ENCODE data around the gene TOMM34. TPM values are rescaled to one million over a fixed set of nuclear protein-coding genes. Genes with fewer than 3 reads are reported as not detected.

TOMM34 gene
- total and polyA plus RNA-seq, 4 donors: 4.4 to 12.1 (median 7.8) TPM

GRCh38 chr20:44896583-44896982 lies 63.6 kb downstream of the TOMM34 start:
- Histone ChIP-seq H3K27ac (ENCODE audit: low read depth in 1 of 2, low read length in 2 of 2) (peak overlapping the region; percentile 29 to 61), H3K4me3 (ENCODE audit: low read depth in 1 of 3, low read length in 3 of 3) (no peak overlapping the region), H3K27me3 (ENCODE audit: control insufficient read depth in 4 of 4, insufficient read depth in 4 of 4, low read length in 3 of 4) (no peaks in the 10 kb centered on the region), H3K9ac (ENCODE audit: low read depth in 1 of 2, low read length in 2 of 2) (no peak overlapping the region), H3K36me3 (ENCODE audit: control insufficient read depth in 4 of 4, insufficient read depth in 3 of 4, low read depth in 1 of 4, low read length in 3 of 4) (peaks cover 1 to 4% (median 2%) of the 10 kb centered on the region in 4 donors), H3K4me1 (ENCODE audit: control insufficient read depth in 4 of 4, insufficient read depth in 4 of 4, low read length in 3 of 4) (peaks cover 5 to 20% (median 9%) of the 10 kb centered on the region in 4 donors), H3K9me3 (ENCODE audit: control insufficient read depth in 4 of 4, low read length in 3 of 4) (no peaks in the 10 kb centered on the region)
- no peak for DNase-seq (ENCODE audit: low spot score)
- TF ChIP-seq SP1 (IDR thresholded peaks at IDR 0.05) (peak; percentile 13), MAX (IDR thresholded peaks at IDR 0.05) (no peak)
- WGBS: 71% methylated on average over 1 of the region's 1 CpG

DNA sequence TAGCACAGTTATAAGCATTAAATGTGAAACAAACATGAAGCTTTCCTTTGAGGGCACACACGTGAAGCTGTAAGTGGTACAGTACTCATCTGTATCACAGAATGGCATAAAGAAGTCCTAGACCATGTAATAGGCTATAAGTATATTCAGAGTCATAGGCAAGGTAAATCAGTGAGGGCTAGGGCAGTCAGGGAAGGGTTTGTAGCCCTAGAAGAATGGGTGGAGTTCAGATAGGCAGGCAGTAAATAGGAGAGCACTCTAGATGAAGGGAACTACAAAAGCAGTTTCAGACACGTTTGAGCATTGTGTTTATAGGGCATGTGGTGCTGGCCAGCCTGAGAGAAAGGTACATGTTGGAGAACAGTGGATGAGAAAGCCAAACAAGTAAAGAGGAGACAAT lies 65.2 kb downstream of the TOMM34 start:
- no peak for DNase-seq (ENCODE audit: low spot score)
- no peak overlapping the region for H3K9ac ChIP-seq (ENCODE audit: low read depth in 1 of 2, low read length in 2 of 2)
- H3K4me3 ChIP-seq (ENCODE audit: low read depth in 1 of 3, low read length in 3 of 3): no peak overlapping the region
- H3K36me3 ChIP-seq (ENCODE audit: control insufficient read depth in 4 of 4, insufficient read depth in 3 of 4, low read depth in 1 of 4, low read length in 3 of 4): no peaks in the 10 kb centered on the region
- no peaks in the 10 kb centered on the region for H3K9me3 ChIP-seq (ENCODE audit: control insufficient read depth in 4 of 4, low read length in 3 of 4)
- H3K27me3 ChIP-seq (ENCODE audit: control insufficient read depth in 4 of 4, insufficient read depth in 4 of 4, low read length in 3 of 4): no peaks in the 10 kb centered on the region
- H3K4me1 ChIP-seq (ENCODE audit: control insufficient read depth in 4 of 4, insufficient read depth in 4 of 4, low read length in 3 of 4): peaks cover 5 to 20% (median 10%) of the 10 kb centered on the region in 4 donors
- TF ChIP-seq NR2F2 (IDR thresholded peaks at IDR 0.05): no peak
- no peak for TF ChIP-seq FOXA1 (IDR thresholded peaks at IDR 0.05)
- no peak for TF ChIP-seq YY1 (IDR thresholded peaks at IDR 0.05)
- TF ChIP-seq SP1 (IDR thresholded peaks at IDR 0.05): no peak
- no peak for TF ChIP-seq HNF4G (IDR thresholded peaks at IDR 0.05)
- no peak for TF ChIP-seq HNF4A (conservative IDR thresholded peaks at IDR 0.05)
- TF ChIP-seq CTCF (IDR thresholded peaks at IDR 0.05; ENCODE audit: low read depth, low read length, missing input control): no peak
- no peak for TF ChIP-seq FOXA2 (IDR thresholded peaks at IDR 0.05)
- TF ChIP-seq, protein P1, sequence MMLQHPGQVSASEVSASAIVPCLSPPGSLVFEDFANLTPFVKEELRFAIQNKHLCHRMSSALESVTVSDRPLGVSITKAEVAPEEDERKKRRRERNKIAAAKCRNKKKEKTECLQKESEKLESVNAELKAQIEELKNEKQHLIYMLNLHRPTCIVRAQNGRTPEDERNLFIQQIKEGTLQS (IDR thresholded peaks at IDR 0.05): no peak
- TF ChIP-seq ZBTB33 (IDR thresholded peaks at IDR 0.05): no peak
- 69% methylated on average over 2 of the region's 2 CpGs for WGBS
- no peak overlapping the region for H3K27ac ChIP-seq (ENCODE audit: low read depth in 1 of 2, low read length in 2 of 2)

Small RNA genes within 50 kb of the gene (small RNA-seq; reads per million reads assigned to genes)
- gene RF00019: not detected

Other genes with a start within 250 kb of the TOMM34 start
- gene CCN5, start 245.0 kb downstream of the TOMM34 start, total RNA-seq: 1 to 10 TPM in 1 of 2 donors, not detected in 1; 1.2 TPM
- 1 to 10 TPM; 1.9 to 3.6 TPM for gene CCN5, start 245.0 kb downstream of the TOMM34 start, polyA plus RNA-seq
- gene KCNK15, start 214.5 kb downstream of the TOMM34 start, total RNA-seq: under 1 TPM in 1 of 2 donors, not detected in 1; 0.08 TPM
- under 1 TPM; 0.08 to 0.11 TPM for gene KCNK15, start 214.5 kb downstream of the TOMM34 start, polyA plus RNA-seq
- gene RIMS4, start 149.9 kb downstream of the TOMM34 start, total RNA-seq: not detected
- not detected for gene RIMS4, start 149.9 kb downstream of the TOMM34 start, polyA plus RNA-seq
- gene YWHAB, start 74.7 kb downstream of the TOMM34 start, total RNA-seq: 10 to 100 TPM; 42.4 to 44.3 TPM
- gene YWHAB, start 74.7 kb downstream of the TOMM34 start, polyA plus RNA-seq: 10 to 100 TPM; 41.6 to 86.5 TPM
- gene PABPC1L, start 50.3 kb downstream of the TOMM34 start, total RNA-seq: 10 to 100 TPM in 1 of 2 donors, 1 to 10 TPM in 1; 4.7 to 21.0 TPM
- gene PABPC1L, start 50.3 kb downstream of the TOMM34 start, polyA plus RNA-seq: 10 to 100 TPM; 10.6 to 11.3 TPM
- 10 to 100 TPM; 16.7 to 20.8 TPM for gene STK4, start 6.1 kb upstream of the TOMM34 start, total RNA-seq
- 10 to 100 TPM in 1 of 2 donors, 1 to 10 TPM in 1; 3.7 to 11.1 TPM for gene STK4, start 6.1 kb upstream of the TOMM34 start, polyA plus RNA-seq
- under 1 TPM in 1 of 2 donors, not detected in 1; 0.09 TPM for gene KCNS1, start 140.7 kb upstream of the TOMM34 start, total RNA-seq
- under 1 TPM in 1 of 2 donors, not detected in 1; 0.02 TPM for gene KCNS1, start 140.7 kb upstream of the TOMM34 start, polyA plus RNA-seq
- not detected for gene WFDC5, start 154.8 kb upstream of the TOMM34 start, total RNA-seq
- not detected for gene WFDC5, start 154.8 kb upstream of the TOMM34 start, polyA plus RNA-seq
- not detected for gene WFDC12, start 164.1 kb upstream of the TOMM34 start, total RNA-seq
- not detected for gene WFDC12, start 164.1 kb upstream of the TOMM34 start, polyA plus RNA-seq
- not detected for gene PI3, start 214.5 kb upstream of the TOMM34 start, total RNA-seq
- not detected for gene PI3, start 214.5 kb upstream of the TOMM34 start, polyA plus RNA-seq
- gene SEMG1, start 246.6 kb upstream of the TOMM34 start, total RNA-seq: not detected
- not detected for gene SEMG1, start 246.6 kb upstream of the TOMM34 start, polyA plus RNA-seq